WTC11 (cell line): ENCODE measurements around the gene SEMA5B. TPM values are rescaled to one million over a fixed set of nuclear protein-coding genes. Genes with fewer than 3 reads are reported as not detected.

Source experiments
- ATAC-seq: fragments of 200-7000 bp; cut with Tn5 transposase; 2 replicates; pipeline ENCODE4 v1.10.0; 2021; ENCODE audit warnings: mild to moderate bottlenecking, moderate library complexity
- CTCF ChIA-PET: fragments of 300-600 bp; sonication (Branson Sonifier 250); formaldehyde crosslinking; loops from one replicate; lab custom pipeline; 2021; ENCODE audit warnings: antibody characterized with exemption; lab: Charles Lee
- POLR2A ChIA-PET: fragments of 350-600 bp; sonication (Branson Sonifier 250); formaldehyde crosslinking; loops from one replicate; lab custom pipeline; 2021; ENCODE audit warnings: antibody characterized with exemption; lab: Charles Lee
- DNase-seq: peaks from one replicate; pipeline ENCODE4 v3.0.0; 2021; ENCODE audit warnings: low spot score
- H3K27ac Mint-ChIP-seq: 2 replicates; pipeline ENCODE4 v1.8.0; 2021; ENCODE audit warnings: mixed read lengths
- H3K27me3 Mint-ChIP-seq: 2 replicates; pipeline ENCODE4 v1.8.0; 2021; ENCODE audit warnings: low read depth, mild to moderate bottlenecking, moderate library complexity, mixed read lengths
- H3K36me3 Mint-ChIP-seq: 2 replicates; pipeline ENCODE4 v1.8.0; 2021; ENCODE audit warnings: mixed read lengths
- H3K4me1 Mint-ChIP-seq: 2 replicates; pipeline ENCODE4 v1.8.0; 2022; ENCODE audit warnings: mixed read lengths
- H3K4me3 Mint-ChIP-seq: 2 replicates; pipeline ENCODE4 v1.8.0; 2021; ENCODE audit warnings: mild to moderate bottlenecking, moderate library complexity, mixed read lengths
- H3K9me3 Mint-ChIP-seq: 2 replicates; pipeline ENCODE4 v1.8.0; 2021; ENCODE audit warnings: mixed read lengths
- CBFB ChIP-seq: sonication (generic); formaldehyde crosslinking; IDR thresholded peaks from 2 replicates; pipeline ENCODE4 v1.8.1; 2022; ENCODE audit warnings: mild to moderate bottlenecking, low read depth, missing genetic modification reagents
- E2F4 ChIP-seq: sonication (generic); formaldehyde crosslinking; IDR thresholded peaks from 2 replicates; pipeline ENCODE4 v1.8.1; 2022; ENCODE audit warnings: low read depth, mild to moderate bottlenecking, moderate library complexity, missing genetic modification reagents, borderline replicate concordance
- ETV6 ChIP-seq: sonication (generic); formaldehyde crosslinking; IDR thresholded peaks from 2 replicates; pipeline ENCODE4 v1.8.1; 2022; ENCODE audit warnings: mild to moderate bottlenecking, missing genetic modification reagents
- FOXJ3 ChIP-seq: sonication (generic); formaldehyde crosslinking; IDR thresholded peaks from 2 replicates; pipeline ENCODE4 v1.9.0; 2021; ENCODE audit warnings: missing genetic modification reagents, mild to moderate bottlenecking, borderline replicate concordance
- GTF2I ChIP-seq: fragments of 250-450 bp; sonication (Bioruptor Pico); conservative IDR thresholded peaks from 2 replicates; pipeline ENCODE4 v1.4.0; 2021; ENCODE audit warnings: mild to moderate bottlenecking
- HMGA2 ChIP-seq: fragments of 250-450 bp; sonication (Bioruptor Pico); IDR thresholded peaks from 2 replicates; pipeline ENCODE4 v1.4.0; 2021; ENCODE audit warnings: mild to moderate bottlenecking, moderate library complexity
- JAZF1 ChIP-seq: fragments of 250-450 bp; sonication (Bioruptor Pico); IDR thresholded peaks from 2 replicates; pipeline ENCODE4 v1.9.0; 2021; ENCODE audit warnings: moderate library complexity, mild to moderate bottlenecking, inconsistent platforms
- JUN ChIP-seq: sonication (generic); formaldehyde crosslinking; IDR thresholded peaks from 2 replicates; pipeline ENCODE4 v1.8.0; 2023; ENCODE audit warnings: mild to moderate bottlenecking, missing genetic modification reagents
- NFE2L1 ChIP-seq: sonication (generic); formaldehyde crosslinking; IDR thresholded peaks from 2 replicates; pipeline ENCODE4 v1.8.1; 2023; ENCODE audit warnings: missing genetic modification reagents
- NR1H2 ChIP-seq: sonication (generic); formaldehyde crosslinking; IDR thresholded peaks from 2 replicates; pipeline ENCODE4 v1.9.0; 2021; ENCODE audit warnings: mild to moderate bottlenecking, moderate library complexity, missing genetic modification reagents
- NR3C1 ChIP-seq: sonication (generic); formaldehyde crosslinking; conservative IDR thresholded peaks from 2 replicates; pipeline ENCODE4 v1.8.1; 2023; ENCODE audit warnings: low read depth, mild to moderate bottlenecking, missing genetic modification reagents
- PRDM15 ChIP-seq: sonication (generic); formaldehyde crosslinking; IDR thresholded peaks from 2 replicates; pipeline ENCODE4 v1.8.0; 2022; ENCODE audit warnings: missing genetic modification reagents
- PREB ChIP-seq: sonication (generic); formaldehyde crosslinking; IDR thresholded peaks from 2 replicates; pipeline ENCODE4 v1.8.1; 2022; ENCODE audit warnings: mild to moderate bottlenecking, missing genetic modification reagents, moderate library complexity, borderline replicate concordance
- SMAD4 ChIP-seq: sonication (generic); formaldehyde crosslinking; IDR thresholded peaks from 2 replicates; pipeline ENCODE4 v1.8.0; 2022; ENCODE audit warnings: mild to moderate bottlenecking, missing genetic modification reagents
- TEAD1 ChIP-seq: sonication (generic); formaldehyde crosslinking; IDR thresholded peaks from 2 replicates; pipeline ENCODE4 v1.8.0; 2022; ENCODE audit warnings: mild to moderate bottlenecking, missing genetic modification reagents
- TP53 ChIP-seq: sonication (generic); formaldehyde crosslinking; IDR thresholded peaks from 2 replicates; pipeline ENCODE4 v1.8.1; 2023; ENCODE audit warnings: mild to moderate bottlenecking, missing genetic modification reagents
- ZNF317 ChIP-seq: sonication (generic); formaldehyde crosslinking; IDR thresholded peaks from 2 replicates; pipeline ENCODE4 v1.8.1; 2023; ENCODE audit warnings: low read depth, mild to moderate bottlenecking, moderate library complexity, missing genetic modification reagents, borderline replicate concordance
- ZNF416 ChIP-seq: fragments of 250-450 bp; sonication (Bioruptor Pico); IDR thresholded peaks from 2 replicates; pipeline ENCODE4 v1.9.0; 2021; ENCODE audit warnings: mild to moderate bottlenecking, inconsistent platforms
- total RNA-seq: library from RNA; stranded (reverse); gene quantifications from 3 replicates; pipeline ENCODE4 v1.2.3, GENCODE V29; 2021
- TF ChIP-seq, protein P1 (sequence below): sonication (generic); formaldehyde crosslinking; IDR thresholded peaks from 2 replicates; pipeline ENCODE4 v1.8.0; 2023; ENCODE audit warnings: missing genetic modification reagents, mild to moderate bottlenecking, borderline replicate concordance
- TF ChIP-seq, protein P2 (sequence below): fragments of 250-450 bp; sonication (Bioruptor Pico); IDR thresholded peaks from 2 replicates; pipeline ENCODE4 v1.9.0; 2021; ENCODE audit warnings: mild to moderate bottlenecking
- TF ChIP-seq, protein P3 (sequence below): sonication (generic); formaldehyde crosslinking; IDR thresholded peaks from 2 replicates; pipeline ENCODE4 v1.8.1; 2023; ENCODE audit warnings: mild to moderate bottlenecking, missing genetic modification reagents
- TF ChIP-seq, protein P4 (sequence below): fragments of 200-600 bp; IDR thresholded peaks from 2 replicates; pipeline ENCODE4 v1.8.0; 2022; ENCODE audit warnings: antibody characterized with exemption
- TF ChIP-seq, protein P5 (sequence below): sonication (generic); formaldehyde crosslinking; IDR thresholded peaks from 2 replicates; pipeline ENCODE4 v1.8.0; 2023; ENCODE audit warnings: missing genetic modification reagents

Gene SEMA5B
- total RNA-seq, 1 experiment from 2014 or later = 20.7 TPM

GRCh38 chr3:123063034-123063433, 35.5 kb upstream of the SEMA5B start:
- Mint-ChIP-seq H3K27me3 (peaks cover 36% of the 10 kb centered on the region), H3K27ac (no peak overlapping the region), H3K36me3 (no peaks in the 10 kb centered on the region), H3K4me1 (peaks cover 11% of the 10 kb centered on the region), H3K4me3 (no peak overlapping the region), H3K9me3 (peaks cover 5% of the 10 kb centered on the region; the same call in 1 of the 2 replicates)
- ATAC-seq = no peak
- CTCF ChIA-PET = no interaction called here
- no peak for DNase-seq
- POLR2A ChIA-PET = no interaction called here
- TF ChIP-seq ZNF317 (CRISPR knock-in tag) = no peak
- TF ChIP-seq NR1H2 (CRISPR knock-in tag) = no peak
- TF ChIP-seq, protein P1, sequence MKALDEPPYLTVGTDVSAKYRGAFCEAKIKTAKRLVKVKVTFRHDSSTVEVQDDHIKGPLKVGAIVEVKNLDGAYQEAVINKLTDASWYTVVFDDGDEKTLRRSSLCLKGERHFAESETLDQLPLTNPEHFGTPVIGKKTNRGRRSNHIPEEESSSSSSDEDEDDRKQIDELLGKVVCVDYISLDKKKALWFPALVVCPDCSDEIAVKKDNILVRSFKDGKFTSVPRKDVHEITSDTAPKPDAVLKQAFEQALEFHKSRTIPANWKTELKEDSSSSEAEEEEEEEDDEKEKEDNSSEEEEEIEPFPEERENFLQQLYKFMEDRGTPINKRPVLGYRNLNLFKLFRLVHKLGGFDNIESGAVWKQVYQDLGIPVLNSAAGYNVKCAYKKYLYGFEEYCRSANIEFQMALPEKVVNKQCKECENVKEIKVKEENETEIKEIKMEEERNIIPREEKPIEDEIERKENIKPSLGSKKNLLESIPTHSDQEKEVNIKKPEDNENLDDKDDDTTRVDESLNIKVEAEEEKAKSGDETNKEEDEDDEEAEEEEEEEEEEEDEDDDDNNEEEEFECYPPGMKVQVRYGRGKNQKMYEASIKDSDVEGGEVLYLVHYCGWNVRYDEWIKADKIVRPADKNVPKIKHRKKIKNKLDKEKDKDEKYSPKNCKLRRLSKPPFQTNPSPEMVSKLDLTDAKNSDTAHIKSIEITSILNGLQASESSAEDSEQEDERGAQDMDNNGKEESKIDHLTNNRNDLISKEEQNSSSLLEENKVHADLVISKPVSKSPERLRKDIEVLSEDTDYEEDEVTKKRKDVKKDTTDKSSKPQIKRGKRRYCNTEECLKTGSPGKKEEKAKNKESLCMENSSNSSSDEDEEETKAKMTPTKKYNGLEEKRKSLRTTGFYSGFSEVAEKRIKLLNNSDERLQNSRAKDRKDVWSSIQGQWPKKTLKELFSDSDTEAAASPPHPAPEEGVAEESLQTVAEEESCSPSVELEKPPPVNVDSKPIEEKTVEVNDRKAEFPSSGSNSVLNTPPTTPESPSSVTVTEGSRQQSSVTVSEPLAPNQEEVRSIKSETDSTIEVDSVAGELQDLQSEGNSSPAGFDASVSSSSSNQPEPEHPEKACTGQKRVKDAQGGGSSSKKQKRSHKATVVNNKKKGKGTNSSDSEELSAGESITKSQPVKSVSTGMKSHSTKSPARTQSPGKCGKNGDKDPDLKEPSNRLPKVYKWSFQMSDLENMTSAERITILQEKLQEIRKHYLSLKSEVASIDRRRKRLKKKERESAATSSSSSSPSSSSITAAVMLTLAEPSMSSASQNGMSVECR = no peak
- no peak for TF ChIP-seq NFE2L1
- TF ChIP-seq ZNF416 = no peak
- TF ChIP-seq, protein P2, sequence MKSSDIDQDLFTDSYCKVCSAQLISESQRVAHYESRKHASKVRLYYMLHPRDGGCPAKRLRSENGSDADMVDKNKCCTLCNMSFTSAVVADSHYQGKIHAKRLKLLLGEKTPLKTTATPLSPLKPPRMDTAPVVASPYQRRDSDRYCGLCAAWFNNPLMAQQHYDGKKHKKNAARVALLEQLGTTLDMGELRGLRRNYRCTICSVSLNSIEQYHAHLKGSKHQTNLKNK (CRISPR knock-in tag) = no peak
- TF ChIP-seq SMAD4 (CRISPR knock-in tag) = no peak
- TF ChIP-seq CBFB (CRISPR knock-in tag) = no peak
- TF ChIP-seq, protein P3, sequence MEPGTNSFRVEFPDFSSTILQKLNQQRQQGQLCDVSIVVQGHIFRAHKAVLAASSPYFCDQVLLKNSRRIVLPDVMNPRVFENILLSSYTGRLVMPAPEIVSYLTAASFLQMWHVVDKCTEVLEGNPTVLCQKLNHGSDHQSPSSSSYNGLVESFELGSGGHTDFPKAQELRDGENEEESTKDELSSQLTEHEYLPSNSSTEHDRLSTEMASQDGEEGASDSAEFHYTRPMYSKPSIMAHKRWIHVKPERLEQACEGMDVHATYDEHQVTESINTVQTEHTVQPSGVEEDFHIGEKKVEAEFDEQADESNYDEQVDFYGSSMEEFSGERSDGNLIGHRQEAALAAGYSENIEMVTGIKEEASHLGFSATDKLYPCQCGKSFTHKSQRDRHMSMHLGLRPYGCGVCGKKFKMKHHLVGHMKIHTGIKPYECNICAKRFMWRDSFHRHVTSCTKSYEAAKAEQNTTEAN = no peak
- no peak for TF ChIP-seq GTF2I
- TF ChIP-seq JAZF1 (CRISPR knock-in tag) = no peak
- TF ChIP-seq TP53 = no peak
- no peak for TF ChIP-seq TEAD1 (CRISPR knock-in tag)
- TF ChIP-seq FOXJ3 = no peak
- TF ChIP-seq PREB (CRISPR knock-in tag) = no peak
- no peak for TF ChIP-seq JUN (CRISPR knock-in tag)

GRCh38 chr3:123061856-123062255, 34.3 kb upstream of the SEMA5B start:
- CTCF ChIA-PET = interaction anchor here (0.6 kb wide), 1 partner anchor 74 kb away, joined by 4 read pairs; no protein-coding TSS in a partner anchor
- DNase-seq (no peak), ATAC-seq (no peak)
- Mint-ChIP-seq H3K9me3 (peaks cover 5% of the 10 kb centered on the region; the same call in 1 of the 2 replicates), H3K4me1 (peaks cover 7% of the 10 kb centered on the region), H3K27me3 (peaks cover 36% of the 10 kb centered on the region), H3K4me3 (no peak overlapping the region), H3K36me3 (no peaks in the 10 kb centered on the region), H3K27ac (no peak overlapping the region)
- POLR2A ChIA-PET = no interaction called here
- TF ChIP-seq, protein P4, sequence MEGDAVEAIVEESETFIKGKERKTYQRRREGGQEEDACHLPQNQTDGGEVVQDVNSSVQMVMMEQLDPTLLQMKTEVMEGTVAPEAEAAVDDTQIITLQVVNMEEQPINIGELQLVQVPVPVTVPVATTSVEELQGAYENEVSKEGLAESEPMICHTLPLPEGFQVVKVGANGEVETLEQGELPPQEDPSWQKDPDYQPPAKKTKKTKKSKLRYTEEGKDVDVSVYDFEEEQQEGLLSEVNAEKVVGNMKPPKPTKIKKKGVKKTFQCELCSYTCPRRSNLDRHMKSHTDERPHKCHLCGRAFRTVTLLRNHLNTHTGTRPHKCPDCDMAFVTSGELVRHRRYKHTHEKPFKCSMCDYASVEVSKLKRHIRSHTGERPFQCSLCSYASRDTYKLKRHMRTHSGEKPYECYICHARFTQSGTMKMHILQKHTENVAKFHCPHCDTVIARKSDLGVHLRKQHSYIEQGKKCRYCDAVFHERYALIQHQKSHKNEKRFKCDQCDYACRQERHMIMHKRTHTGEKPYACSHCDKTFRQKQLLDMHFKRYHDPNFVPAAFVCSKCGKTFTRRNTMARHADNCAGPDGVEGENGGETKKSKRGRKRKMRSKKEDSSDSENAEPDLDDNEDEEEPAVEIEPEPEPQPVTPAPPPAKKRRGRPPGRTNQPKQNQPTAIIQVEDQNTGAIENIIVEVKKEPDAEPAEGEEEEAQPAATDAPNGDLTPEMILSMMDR = no peak
- no peak for TF ChIP-seq HMGA2
- TF ChIP-seq, protein P5, sequence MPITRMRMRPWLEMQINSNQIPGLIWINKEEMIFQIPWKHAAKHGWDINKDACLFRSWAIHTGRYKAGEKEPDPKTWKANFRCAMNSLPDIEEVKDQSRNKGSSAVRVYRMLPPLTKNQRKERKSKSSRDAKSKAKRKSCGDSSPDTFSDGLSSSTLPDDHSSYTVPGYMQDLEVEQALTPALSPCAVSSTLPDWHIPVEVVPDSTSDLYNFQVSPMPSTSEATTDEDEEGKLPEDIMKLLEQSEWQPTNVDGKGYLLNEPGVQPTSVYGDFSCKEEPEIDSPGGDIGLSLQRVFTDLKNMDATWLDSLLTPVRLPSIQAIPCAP (CRISPR knock-in tag) = no peak
- no peak for TF ChIP-seq E2F4 (CRISPR knock-in tag)
- no peak for TF ChIP-seq NR3C1 (CRISPR knock-in tag)
- no peak for TF ChIP-seq ETV6 (CRISPR knock-in tag)
- no peak for TF ChIP-seq PRDM15 (CRISPR knock-in tag)
